SK-N-SH (cell line): ENCODE data around the gene CYP3A5. TPM values are rescaled to one million over a fixed set of nuclear protein-coding genes. Genes with fewer than 3 reads are reported as not detected.

Experiments used
- CTCF ChIA-PET: fragments of 300-600, 350-600 bp; formaldehyde crosslinking; extraction: SDS; loops from one replicate; lab custom pipeline; 2021; lab: Yijun Ruan, JAX
- POLR2A ChIA-PET: fragments of 350-600 bp; sonication (Branson Sonifier 250); formaldehyde crosslinking; extraction: SDS; loops from one replicate; lab custom pipeline; 2020; ENCODE audit warnings: antibody characterized with exemption, inconsistent platforms; lab: Yijun Ruan, JAX
- DNase-seq: peaks from one replicate; pipeline ENCODE4 v3.0.0; 2012
- H2AFZ ChIP-seq: fragments of 200-600 bp; sonication (generic); 2 replicates; pipeline ENCODE4 v1.8.1; 2016; ENCODE audit warnings: antibody characterized with exemption, mild to moderate bottlenecking, low read depth
- H3F3A ChIP-seq: fragments of 200-600 bp; sonication (generic); replicated peaks from 2 replicates; pipeline ENCODE3; 2016; ENCODE audit warnings: antibody characterized with exemption, mild to moderate bottlenecking; ENCODE audit not compliant: insufficient read depth
- H3K27ac ChIP-seq, 2 experiments: fragments of 200-500 bp in 1 of 2; fragments of 200-600 bp in 1 of 2; sonication (Bioruptor generic) in 1 of 2; sonication (generic), shearing (Covaris generic) in 1 of 2; 2 replicates each; pipeline versions ENCODE4 v1.5.1 to v1.6.1; 2014 to 2016; ENCODE audit warnings: low read depth in 2 of 2, inconsistent platforms in 1 of 2, low read length in 1 of 2, mild to moderate bottlenecking in 1 of 2, mixed read lengths in 1 of 2
- H3K27me3 ChIP-seq: fragments of 200-600 bp; sonication (generic), shearing (Covaris generic); 2 replicates; pipeline ENCODE4 v1.6.1; 2016; ENCODE audit warnings: mixed run types; ENCODE audit not compliant: insufficient read depth
- H3K36me3 ChIP-seq, 2 experiments: fragments of 200-500 bp in 1 of 2; fragments of 200-600 bp in 1 of 2; sonication (Bioruptor generic) in 1 of 2; sonication (generic) in 1 of 2; replicated peaks in 1 of 2; 2 replicates each; pipeline versions ENCODE3 to v1.5.1; 2014 to 2016; ENCODE audit warnings: low read length in 1 of 2, mild to moderate bottlenecking in 1 of 2; ENCODE audit not compliant: insufficient read depth in 2 of 2, control insufficient read depth in 1 of 2
- H3K4me1 ChIP-seq, 2 experiments: fragments of 200-500 bp in 1 of 2; fragments of 200-600 bp in 1 of 2; sonication (Bioruptor generic) in 1 of 2; sonication (generic), shearing (Covaris generic) in 1 of 2; 2 replicates each; pipeline versions ENCODE4 v1.5.1 to v1.6.1; 2014 to 2016; ENCODE audit warnings: low read depth in 1 of 2, low read length in 1 of 2, mixed run types in 1 of 2; ENCODE audit not compliant: insufficient read depth in 2 of 2, control insufficient read depth in 1 of 2
- H3K4me2 ChIP-seq: fragments of 200-600 bp; sonication (generic), shearing (Covaris generic); 2 replicates; pipeline ENCODE4 v1.6.1; 2017; ENCODE audit warnings: mixed run types
- H3K4me3 ChIP-seq, 2 experiments: fragments of 200-500 bp in 1 of 2; fragments of 200-600 bp in 1 of 2; sonication (Bioruptor generic) in 1 of 2; sonication (generic), shearing (Covaris generic) in 1 of 2; 2 replicates each; pipeline versions ENCODE4 v1.5.1 to v1.8.1; 2014 to 2016; ENCODE audit warnings: low read depth in 2 of 2, inconsistent platforms in 1 of 2, low read length in 1 of 2, mild to moderate bottlenecking in 1 of 2, mixed read lengths in 1 of 2, moderate library complexity in 1 of 2
- H3K79me2 ChIP-seq: fragments of 200-600 bp; sonication (generic); 2 replicates; pipeline ENCODE4 v1.8.1; 2017; ENCODE audit warnings: mild to moderate bottlenecking; ENCODE audit not compliant: insufficient read depth
- H3K9ac ChIP-seq: fragments of 200-600 bp; sonication (generic); 2 replicates; pipeline ENCODE4 v1.6.1; 2017; ENCODE audit warnings: mixed run types
- H3K9me2 ChIP-seq: fragments of 200-600 bp; sonication (generic); 2 replicates; pipeline ENCODE4 v1.6.1; 2017; ENCODE audit warnings: mixed run types
- H3K9me3 ChIP-seq: fragments of 200-600 bp; sonication (generic); 2 replicates; pipeline ENCODE4 v1.6.1; 2017; ENCODE audit warnings: mixed run types, mild to moderate bottlenecking, moderate library complexity
- H4K20me1 ChIP-seq: fragments of 200-600 bp; sonication (generic); 2 replicates; pipeline ENCODE4 v1.6.1; 2017; ENCODE audit warnings: mild to moderate bottlenecking, mixed run types; ENCODE audit not compliant: insufficient read depth
- CHD2 ChIP-seq: fragments of 150-350 bp; IDR thresholded peaks from 2 replicates; pipeline ENCODE4 v1.6.1; 2018; ENCODE audit warnings: low read length; ENCODE audit not compliant: partially characterized antibody
- EP300 ChIP-seq, 2 experiments: IDR thresholded peaks; 2 replicates each; pipeline versions ENCODE4 v1.4.0 to v1.6.1; 2012; ENCODE audit warnings: borderline replicate concordance in 1 of 2, low read depth in 1 of 2, low read length in 1 of 2
- FOSL2 ChIP-seq: IDR thresholded peaks from 2 replicates; pipeline ENCODE4 v1.4.0; 2012; ENCODE audit warnings: low read depth, mild to moderate bottlenecking, moderate library complexity, borderline replicate concordance
- FOXJ3 ChIP-seq: sonication (generic); formaldehyde crosslinking; IDR thresholded peaks from 2 replicates; pipeline ENCODE4 v1.5.1; 2020; ENCODE audit warnings: mild to moderate bottlenecking, missing genetic modification reagents
- GATA2 ChIP-seq: sonication (generic); formaldehyde crosslinking; IDR thresholded peaks from 2 replicates; pipeline ENCODE4 v1.5.0; 2020; ENCODE audit warnings: mild to moderate bottlenecking, missing genetic modification reagents
- NRF1 ChIP-seq: IDR thresholded peaks from 2 replicates; pipeline ENCODE4 v1.6.1; 2012; ENCODE audit warnings: low read depth, mild to moderate bottlenecking, low read length
- RAD21 ChIP-seq: IDR thresholded peaks from 2 replicates; pipeline ENCODE4 v1.6.1; 2012; ENCODE audit warnings: mild to moderate bottlenecking, low read length
- RXRA ChIP-seq: IDR thresholded peaks from 2 replicates; pipeline ENCODE4 v1.4.0; 2012; ENCODE audit warnings: low read depth, mild to moderate bottlenecking, borderline replicate concordance
- SIN3A ChIP-seq: IDR thresholded peaks from 2 replicates; pipeline ENCODE4 v1.6.1; 2012; ENCODE audit warnings: low read depth, mild to moderate bottlenecking, low read length, moderate library complexity, borderline replicate concordance
- SMC3 ChIP-seq: IDR thresholded peaks from 2 replicates; pipeline ENCODE4 v1.6.1; 2012; ENCODE audit warnings: low read depth, low read length, improper control_type of control experiment
- TEAD4 ChIP-seq: IDR thresholded peaks from 2 replicates; pipeline ENCODE4 v1.4.0; 2012; ENCODE audit warnings: mild to moderate bottlenecking, borderline replicate concordance; ENCODE audit not compliant: insufficient read depth
- YY1 ChIP-seq: IDR thresholded peaks from 2 replicates; pipeline ENCODE4 v1.4.0; 2012; ENCODE audit warnings: low read depth, mild to moderate bottlenecking
- WGBS: methylation state at CpG from one replicate; pipeline ENCODE4 v1.1.6; 2017; ENCODE audit warnings: low lambda C conversion rate; 5-methylcytosine and 5-hydroxymethylcytosine counted together
- polyA plus RNA-seq, 3 experiments: library from polyadenylated mRNA; depleted of rRNA; stranded (reverse); fragments of >200 nt; gene quantifications; 2 replicates each; pipeline ENCODE4 v1.2.3, GENCODE V29; 2012
- TF ChIP-seq, protein P1 (sequence below): fragments of 150-350 bp; IDR thresholded peaks from 2 replicates; pipeline ENCODE4 v1.6.1; 2017; ENCODE audit warnings: antibody characterized with exemption, low read length, low read depth, borderline replicate concordance
- TF ChIP-seq, protein P2 (sequence below): IDR thresholded peaks from 2 replicates; pipeline ENCODE4 v1.4.0; 2012; ENCODE audit warnings: low read depth, borderline replicate concordance

CYP3A5 gene
- polyA plus RNA-seq, 1 of the 3 experiments (the other 2 are of a cell fraction): 0.25 TPM

DNA sequence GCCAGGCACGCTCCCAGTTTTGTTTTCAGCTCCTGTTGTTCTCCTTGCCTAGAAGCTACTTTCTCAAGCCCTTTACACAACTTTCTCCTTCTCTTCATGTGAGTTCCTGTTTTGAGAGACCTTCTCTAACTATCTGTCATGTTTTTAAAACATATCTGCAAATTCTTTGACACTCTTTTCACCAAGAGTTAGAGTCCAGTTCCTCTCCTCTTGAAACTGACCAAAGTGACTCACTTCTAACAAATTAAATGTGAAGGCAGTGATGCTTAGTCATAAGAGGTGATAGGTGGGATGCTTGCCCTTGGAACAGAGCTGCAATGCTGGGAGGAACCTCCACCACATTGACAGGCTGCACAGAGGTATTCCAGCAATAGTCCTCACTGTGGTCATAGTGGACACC is 37.8 kb downstream of the CYP3A5 start:
- 79% methylated on average over 1 of the region's 1 CpG for WGBS
- H3K9me2 ChIP-seq: no peaks in the 10 kb centered on the region
- TF ChIP-seq EP300 (IDR thresholded peaks at IDR 0.05; ENCODE audit: borderline replicate concordance in 1 of 2, low read depth in 1 of 2, low read length in 1 of 2) (no peak), FOXJ3 (CRISPR knock-in tag) (no peak), RAD21 (no peak), SIN3A (no peak), TEAD4 (no peak), NRF1 (no peak), CHD2 (no peak), YY1 (no peak), SMC3 (no peak), RXRA (no peak), GATA2 (CRISPR knock-in tag) (no peak), FOSL2 (no peak)
- TF ChIP-seq, protein P1, sequence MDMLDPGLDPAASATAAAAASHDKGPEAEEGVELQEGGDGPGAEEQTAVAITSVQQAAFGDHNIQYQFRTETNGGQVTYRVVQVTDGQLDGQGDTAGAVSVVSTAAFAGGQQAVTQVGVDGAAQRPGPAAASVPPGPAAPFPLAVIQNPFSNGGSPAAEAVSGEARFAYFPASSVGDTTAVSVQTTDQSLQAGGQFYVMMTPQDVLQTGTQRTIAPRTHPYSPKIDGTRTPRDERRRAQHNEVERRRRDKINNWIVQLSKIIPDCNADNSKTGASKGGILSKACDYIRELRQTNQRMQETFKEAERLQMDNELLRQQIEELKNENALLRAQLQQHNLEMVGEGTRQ: no peak
- TF ChIP-seq, protein P2, sequence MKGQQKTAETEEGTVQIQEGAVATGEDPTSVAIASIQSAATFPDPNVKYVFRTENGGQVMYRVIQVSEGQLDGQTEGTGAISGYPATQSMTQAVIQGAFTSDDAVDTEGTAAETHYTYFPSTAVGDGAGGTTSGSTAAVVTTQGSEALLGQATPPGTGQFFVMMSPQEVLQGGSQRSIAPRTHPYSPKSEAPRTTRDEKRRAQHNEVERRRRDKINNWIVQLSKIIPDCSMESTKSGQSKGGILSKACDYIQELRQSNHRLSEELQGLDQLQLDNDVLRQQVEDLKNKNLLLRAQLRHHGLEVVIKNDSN: no peak

DNA sequence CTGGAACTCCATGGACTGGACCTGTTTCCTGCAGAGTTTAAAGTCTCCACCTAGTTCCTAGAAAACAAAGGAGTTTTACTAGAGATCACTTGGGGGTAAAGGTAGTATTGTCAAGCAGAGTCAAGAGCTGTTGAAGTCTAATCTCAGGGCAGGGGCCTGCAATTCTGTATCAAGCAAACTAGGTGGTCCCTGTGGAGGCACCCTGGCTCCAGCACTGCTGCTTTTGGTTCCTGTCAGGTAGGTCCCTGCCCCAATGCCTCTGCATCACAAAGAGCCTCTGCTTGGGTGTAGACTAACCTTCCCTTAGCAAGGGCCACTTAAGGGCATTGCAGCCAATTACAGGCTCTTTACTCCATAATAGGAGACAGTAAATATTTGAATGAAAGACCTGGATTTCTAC is 40.5 kb downstream of the CYP3A5 start:
- Histone ChIP-seq H3K27me3 (no peaks in the 10 kb centered on the region), H3K4me1 (no peaks in the 10 kb centered on the region), H3K9ac (no peak overlapping the region), H3K27ac (no peak overlapping the region), H3K4me3 (no peak overlapping the region), H3K9me2 (no peaks in the 10 kb centered on the region), H3K9me3 (no peaks in the 10 kb centered on the region), H3F3A (no peaks in the 10 kb centered on the region), H3K79me2 (no peaks in the 10 kb centered on the region), H3K36me3 (no peaks in the 10 kb centered on the region), H2AFZ (no peak overlapping the region), H4K20me1 (no peaks in the 10 kb centered on the region), H3K4me2 (no peak overlapping the region)
- TF ChIP-seq FOSL2 (no peak), RAD21 (no peak)
- no peak for DNase-seq
- ChIA-PET POLR2A (no interaction called here), CTCF (no interaction called here)

More for the DNA sequence above, 37.8 kb downstream of the CYP3A5 start:
- Histone ChIP-seq H3K36me3 (no peaks in the 10 kb centered on the region), H3K4me1 (no peaks in the 10 kb centered on the region), H3K9me3 (peaks cover 5% of the 10 kb centered on the region; the same call in 1 of the 2 replicates), H3K27me3 (no peaks in the 10 kb centered on the region), H2AFZ (no peak overlapping the region), H3K27ac (no peak overlapping the region), H3K9ac (no peak overlapping the region), H4K20me1 (no peaks in the 10 kb centered on the region), H3K4me2 (no peak overlapping the region), H3K79me2 (no peaks in the 10 kb centered on the region), H3K4me3 (no peak overlapping the region), H3F3A (no peaks in the 10 kb centered on the region)
- DNase-seq: no peak
- ChIA-PET CTCF (interaction anchor here (1.3 kb wide), 1 partner anchor 26 kb away, joined by 3 read pairs; the partner anchor contains the start of gene ZSCAN25), POLR2A (no interaction called here)
